ENCODE data around the gene NSUN6.
"Not testable (repeated sequence)": the region's sequence is repeated elsewhere in the genome, so short reads cannot be mapped to it uniquely, and the experiment has no call there.

Gene NSUN6

DNA sequence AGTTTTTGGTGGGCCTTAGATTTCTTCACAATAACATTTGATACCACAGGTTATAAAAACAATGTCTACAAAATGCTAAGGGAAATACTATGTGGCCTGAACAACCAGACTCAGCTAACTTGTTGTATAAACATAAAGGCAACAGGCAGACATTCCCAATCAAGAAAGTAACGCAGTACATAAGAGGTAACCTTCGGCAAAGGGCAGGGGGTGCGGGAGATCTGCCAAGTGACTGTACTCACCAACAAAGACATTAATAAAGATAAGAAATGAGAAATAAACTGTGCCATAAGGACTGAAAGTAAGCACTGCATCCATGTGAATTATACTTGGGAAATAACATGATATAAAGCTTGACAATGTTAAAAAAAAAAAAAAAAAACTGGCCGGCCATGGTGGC, 15.4 kb downstream of the NSUN6 start:
- H3K4me2 ChIP-seq (ENCODE audit: insufficient read depth, low read length), result no peak overlapping the region
- no peak overlapping the region for H3K27ac ChIP-seq (ENCODE audit: low read length)
- DNase-seq (no peak), ATAC-seq (ENCODE audit: insufficient read depth, low read depth) (no peak)
- no peak for TF ChIP-seq EZH2 (IDR thresholded peaks at IDR 0.05; ENCODE audit: borderline replicate concordance, low read depth, low read length, severe bottlenecking)
- TF ChIP-seq, protein P1, sequence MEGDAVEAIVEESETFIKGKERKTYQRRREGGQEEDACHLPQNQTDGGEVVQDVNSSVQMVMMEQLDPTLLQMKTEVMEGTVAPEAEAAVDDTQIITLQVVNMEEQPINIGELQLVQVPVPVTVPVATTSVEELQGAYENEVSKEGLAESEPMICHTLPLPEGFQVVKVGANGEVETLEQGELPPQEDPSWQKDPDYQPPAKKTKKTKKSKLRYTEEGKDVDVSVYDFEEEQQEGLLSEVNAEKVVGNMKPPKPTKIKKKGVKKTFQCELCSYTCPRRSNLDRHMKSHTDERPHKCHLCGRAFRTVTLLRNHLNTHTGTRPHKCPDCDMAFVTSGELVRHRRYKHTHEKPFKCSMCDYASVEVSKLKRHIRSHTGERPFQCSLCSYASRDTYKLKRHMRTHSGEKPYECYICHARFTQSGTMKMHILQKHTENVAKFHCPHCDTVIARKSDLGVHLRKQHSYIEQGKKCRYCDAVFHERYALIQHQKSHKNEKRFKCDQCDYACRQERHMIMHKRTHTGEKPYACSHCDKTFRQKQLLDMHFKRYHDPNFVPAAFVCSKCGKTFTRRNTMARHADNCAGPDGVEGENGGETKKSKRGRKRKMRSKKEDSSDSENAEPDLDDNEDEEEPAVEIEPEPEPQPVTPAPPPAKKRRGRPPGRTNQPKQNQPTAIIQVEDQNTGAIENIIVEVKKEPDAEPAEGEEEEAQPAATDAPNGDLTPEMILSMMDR (IDR thresholded peaks at IDR 0.05; ENCODE audit: borderline replicate concordance, extremely low read depth, low read length, poor library complexity, severe bottlenecking), result no peak
- no peaks in the 10 kb centered on the region for H3K4me1 ChIP-seq (ENCODE audit: insufficient read depth, low read length)
- H3K36me3 ChIP-seq (ENCODE audit: insufficient read depth, low read length), result peaks cover 5% of the 10 kb centered on the region; the same call in 1 of the 2 replicates
- H3K9ac ChIP-seq (ENCODE audit: low read depth, low read length), result no peak overlapping the region
- H4K20me1 ChIP-seq (ENCODE audit: insufficient read depth, low read length), result no peaks in the 10 kb centered on the region
- H2AFZ ChIP-seq (ENCODE audit: low read depth, low read length), result no peak overlapping the region
- H3K79me2 ChIP-seq (ENCODE audit: insufficient read depth, low read length), result peaks cover 2% of the 10 kb centered on the region; the same call in 1 of the 2 replicates
- no peak overlapping the region for H3K4me3 ChIP-seq (ENCODE audit: low read depth in 1 of 2, low read length in 2 of 2)
- no peaks in the 10 kb centered on the region for H3K9me3 ChIP-seq (ENCODE audit: insufficient read depth, low read length, severe bottlenecking)
- no peaks in the 10 kb centered on the region for H3K27me3 ChIP-seq (ENCODE audit: insufficient read depth, low read length, poor library complexity)

DNA sequence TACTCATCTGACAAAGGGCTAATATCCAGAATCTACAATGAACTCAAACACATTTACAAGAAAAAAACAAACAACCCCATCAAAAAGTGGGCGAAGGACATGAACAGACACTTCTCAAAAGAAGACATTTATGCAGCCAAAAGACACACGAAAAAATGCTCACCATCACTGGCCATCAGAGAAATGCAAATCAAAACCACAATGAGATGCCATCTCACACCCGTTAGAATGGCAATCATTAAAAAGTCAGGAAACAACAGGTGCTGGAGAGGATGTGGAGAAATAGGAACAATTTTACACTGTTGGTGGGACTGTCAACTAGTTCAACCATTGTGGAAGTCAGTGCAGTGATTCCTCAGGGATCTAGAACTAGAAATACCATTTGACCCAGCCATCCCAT, 18.9 kb downstream of the NSUN6 start:
- not testable (repeated sequence) for H2AFZ ChIP-seq (ENCODE audit: low read depth, low read length); ATAC-seq (ENCODE audit: insufficient read depth, low read depth); H3K79me2 ChIP-seq (ENCODE audit: insufficient read depth, low read length); H3K9me3 ChIP-seq (ENCODE audit: insufficient read depth, low read length, severe bottlenecking); H3K27me3 ChIP-seq (ENCODE audit: insufficient read depth, low read length, poor library complexity); H3K4me2 ChIP-seq (ENCODE audit: insufficient read depth, low read length); H3K36me3 ChIP-seq (ENCODE audit: insufficient read depth, low read length); DNase-seq; H3K9ac ChIP-seq (ENCODE audit: low read depth, low read length); H3K27ac ChIP-seq (ENCODE audit: low read length); H3K4me1 ChIP-seq (ENCODE audit: insufficient read depth, low read length); H4K20me1 ChIP-seq (ENCODE audit: insufficient read depth, low read length); H3K4me3 ChIP-seq (ENCODE audit: low read depth in 1 of 2, low read length in 2 of 2)

DNA sequence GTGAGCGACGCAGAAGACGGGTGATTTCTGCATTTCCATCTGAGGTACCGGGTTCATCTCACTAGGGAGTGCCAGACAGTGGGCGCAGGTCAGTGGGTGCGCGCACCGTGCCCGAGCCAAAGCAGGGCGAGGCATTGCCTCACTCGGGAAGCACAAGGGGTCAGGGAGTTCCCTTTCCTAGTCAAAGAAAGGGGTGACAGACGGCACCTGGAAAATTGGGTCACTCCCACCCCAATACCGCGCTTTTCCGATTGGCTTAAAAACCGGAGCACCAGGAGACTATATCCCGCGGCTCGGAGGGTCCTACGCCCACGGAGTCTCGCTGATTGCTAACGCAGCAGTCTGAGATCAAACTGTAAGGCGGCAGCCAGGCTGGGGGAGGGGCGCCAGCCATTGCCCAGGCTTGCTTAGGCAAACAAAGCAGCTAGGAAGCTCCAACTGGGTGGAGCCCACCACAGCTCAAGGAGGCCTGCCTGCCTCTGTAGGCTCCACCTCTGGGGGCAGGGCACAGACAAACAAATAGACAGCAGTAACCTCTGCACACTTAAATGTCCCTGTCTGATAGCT, 23.9 kb downstream of the NSUN6 start:
- H3K27me3 ChIP-seq (ENCODE audit: insufficient read depth, low read length, poor library complexity); H3K36me3 ChIP-seq (ENCODE audit: insufficient read depth, low read length); H4K20me1 ChIP-seq (ENCODE audit: insufficient read depth, low read length); H3K79me2 ChIP-seq (ENCODE audit: insufficient read depth, low read length); H3K9me3 ChIP-seq (ENCODE audit: insufficient read depth, low read length, severe bottlenecking); H3K4me1 ChIP-seq (ENCODE audit: insufficient read depth, low read length): not testable (repeated sequence)
- Histone ChIP-seq H3K4me2 (ENCODE audit: insufficient read depth, low read length) (peak overlapping the region; percentile 62), H3K4me3 (ENCODE audit: low read depth in 1 of 2, low read length in 2 of 2) (peak overlapping the region; percentile 30 to 66; a peak in 3 of 4 replicates), H2AFZ (ENCODE audit: low read depth, low read length) (peak overlapping the region; percentile 88), H3K9ac (ENCODE audit: low read depth, low read length) (peak overlapping the region; percentile 66), H3K27ac (ENCODE audit: low read length) (peak overlapping the region; percentile 86)
- DNase-seq, result peak; percentile 93
- ATAC-seq (ENCODE audit: insufficient read depth, low read depth), result peak; percentile 81

DNA sequence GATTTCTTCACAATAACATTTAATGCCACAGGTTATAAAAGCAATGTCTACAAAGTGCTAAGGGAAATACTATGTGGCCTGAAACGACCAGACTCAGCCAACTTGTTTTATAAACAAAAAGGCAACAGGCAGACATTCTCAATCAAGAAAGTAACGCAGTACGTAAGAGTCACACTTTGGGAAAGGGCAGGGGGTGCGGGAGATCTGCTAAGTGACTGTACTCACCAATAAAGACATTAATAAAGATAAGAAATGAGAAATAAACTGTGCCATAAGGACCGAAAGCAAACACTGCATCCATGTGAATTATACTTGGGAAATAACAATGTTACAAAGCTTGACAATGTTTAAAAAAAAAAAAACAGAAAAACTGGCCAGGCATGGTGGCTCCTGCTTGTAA, 25.5 kb downstream of the NSUN6 start:
- no peak overlapping the region for H3K4me2 ChIP-seq (ENCODE audit: insufficient read depth, low read length)
- DNase-seq (no peak), ATAC-seq (ENCODE audit: insufficient read depth, low read depth) (no peak)
- H3K4me1 ChIP-seq (ENCODE audit: insufficient read depth, low read length), result peaks cover 8% of the 10 kb centered on the region; the same call in 1 of the 2 replicates
- H3K9ac ChIP-seq (ENCODE audit: low read depth, low read length), result no peak overlapping the region
- no peak for TF ChIP-seq EZH2 (IDR thresholded peaks at IDR 0.05; ENCODE audit: borderline replicate concordance, low read depth, low read length, severe bottlenecking)
- TF ChIP-seq, protein P1 (IDR thresholded peaks at IDR 0.05; ENCODE audit: borderline replicate concordance, extremely low read depth, low read length, poor library complexity, severe bottlenecking), result no peak
- H3K36me3 ChIP-seq (ENCODE audit: insufficient read depth, low read length), result peaks cover 22% of the 10 kb centered on the region
- H3K79me2 ChIP-seq (ENCODE audit: insufficient read depth, low read length), result no peaks in the 10 kb centered on the region
- no peaks in the 10 kb centered on the region for H3K27me3 ChIP-seq (ENCODE audit: insufficient read depth, low read length, poor library complexity)
- H3K27ac ChIP-seq (ENCODE audit: low read length), result no peak overlapping the region
- H3K9me3 ChIP-seq (ENCODE audit: insufficient read depth, low read length, severe bottlenecking), result no peaks in the 10 kb centered on the region
- no peak overlapping the region for H3K4me3 ChIP-seq (ENCODE audit: low read depth in 1 of 2, low read length in 2 of 2)
- no peaks in the 10 kb centered on the region for H4K20me1 ChIP-seq (ENCODE audit: insufficient read depth, low read length)
- no peak overlapping the region for H2AFZ ChIP-seq (ENCODE audit: low read depth, low read length)

DNA sequence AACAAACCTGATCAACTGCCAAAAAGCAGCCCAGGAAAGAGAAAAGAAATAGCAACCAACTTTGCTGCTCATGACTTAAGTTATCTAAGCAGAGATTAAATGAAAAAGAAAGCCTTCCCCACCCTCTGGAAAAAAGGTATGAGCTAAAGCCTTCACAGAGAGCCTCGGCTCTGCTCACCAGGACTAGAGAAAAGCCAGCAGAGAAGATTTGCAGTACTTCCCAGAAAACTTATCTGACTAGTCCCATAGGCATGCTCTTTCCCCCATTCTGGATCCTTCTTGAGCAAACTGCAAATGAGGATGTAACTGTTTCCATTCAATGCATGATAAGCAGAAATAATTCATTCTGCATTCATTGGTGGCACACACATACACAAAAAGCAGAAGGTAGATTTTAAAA, 27.7 kb downstream of the NSUN6 start:
- ATAC-seq (ENCODE audit: insufficient read depth, low read depth); H3K27ac ChIP-seq (ENCODE audit: low read length); H3K4me1 ChIP-seq (ENCODE audit: insufficient read depth, low read length); H3K9ac ChIP-seq (ENCODE audit: low read depth, low read length); H2AFZ ChIP-seq (ENCODE audit: low read depth, low read length); H3K79me2 ChIP-seq (ENCODE audit: insufficient read depth, low read length); H4K20me1 ChIP-seq (ENCODE audit: insufficient read depth, low read length); H3K4me3 ChIP-seq (ENCODE audit: low read depth in 1 of 2, low read length in 2 of 2); H3K9me3 ChIP-seq (ENCODE audit: insufficient read depth, low read length, severe bottlenecking); H3K27me3 ChIP-seq (ENCODE audit: insufficient read depth, low read length, poor library complexity); H3K4me2 ChIP-seq (ENCODE audit: insufficient read depth, low read length); DNase-seq: not testable (repeated sequence)
- peaks cover 33% of the 10 kb centered on the region for H3K36me3 ChIP-seq (ENCODE audit: insufficient read depth, low read length)

Measured in DND-41 (cell line).